ENCODE results near the gene INHBB. TPM values are rescaled to one million over a fixed set of nuclear protein-coding genes. Genes with fewer than 3 reads are reported as not detected.
A peak's percentile ranks its signal among the peaks of the same experiment; 100 is the strongest.

Gene INHBB
- total and polyA plus RNA-seq, 2 of the 4 experiments (the other 2 are of a cell fraction): 0.18 to 0.92 TPM

- Histone ChIP-seq H2AFZ (replicated peaks; ENCODE audit: low read length, poor library complexity) (peak overlapping the region; percentile 94), H4K8ac (ENCODE audit: low read depth in 2 of 2, low read length in 2 of 2) (peak overlapping the region in 1 of 2 experiments; percentile 66; a peak in 1 of 4 replicates), H3K27me3 (ENCODE audit: control insufficient read depth, insufficient read depth, low read length) (peaks cover 10% of the 10 kb centered on the region), H3K9ac (ENCODE audit: low read depth, low read length) (peak overlapping the region; percentile 41), H4K20me1 (ENCODE audit: insufficient read depth, low read length) (no peaks in the 10 kb centered on the region), H3K18ac (ENCODE audit: low read depth, low read length) (no peak overlapping the region), H3K79me1 (ENCODE audit: low read depth in 1 of 2, low read length in 2 of 2) (no peaks in the 10 kb centered on the region), H3K36me3 (ENCODE audit: control insufficient read depth, insufficient read depth, low read length) (no peaks in the 10 kb centered on the region), H2AK5ac (ENCODE audit: low read depth, low read length) (peak overlapping the region; percentile 15; the same call in 1 of the 2 replicates), H3K4me2 (ENCODE audit: low read depth, low read length) (peak overlapping the region; percentile 92), H2BK5ac (ENCODE audit: low read depth, low read length, poor library complexity, severe bottlenecking) (no peak overlapping the region), H3K9me3 (ENCODE audit: control insufficient read depth, insufficient read depth, low read length) (no peaks in the 10 kb centered on the region), H3K23ac (ENCODE audit: low read depth, low read length) (peak overlapping the region; percentile 78), H3K27ac (ENCODE audit: insufficient read depth, low read length) (no peak overlapping the region), H3K4me1 (ENCODE audit: control insufficient read depth, insufficient read depth, low read length) (no peaks in the 10 kb centered on the region; the same call in 1 of the 2 replicates), H4K5ac (ENCODE audit: low read depth, low read length) (no peak overlapping the region), H4K91ac (ENCODE audit: insufficient read depth, low read depth, low read length) (peak overlapping the region; percentile 36; the same call in 1 of the 2 replicates), H3K9me1 (ENCODE audit: insufficient read depth, low read length) (no peaks in the 10 kb centered on the region), H2AK9ac (replicated peaks; ENCODE audit: low read depth, low read length, poor library complexity) (peak overlapping the region; percentile 17), H2BK120ac (ENCODE audit: low read depth, low read length) (peak overlapping the region; percentile 68; the same call in 1 of the 2 replicates), H3K4ac (ENCODE audit: low read depth, low read length) (peak overlapping the region; percentile 57), H3K14ac (replicated peaks; ENCODE audit: low read depth, low read length) (peak overlapping the region; percentile 58), H2BK20ac (ENCODE audit: low read depth, low read length) (peak overlapping the region; percentile 42), H2BK15ac (ENCODE audit: low read depth, low read length) (peak overlapping the region; percentile 33; the same call in 1 of the 3 replicates), H3K4me3 (ENCODE audit: insufficient read depth, low read depth, low read length) (peak overlapping the region; percentile 44), H3K56ac (ENCODE audit: extremely low read depth, insufficient read depth, low read length) (no peak overlapping the region)
- ChIA-PET POLR2A (ENCODE audit: unreplicated experiment) (no interaction called here), CTCF (interaction anchor here (0.6 to 2.0 kb wide), 25 partner anchors 9 to 371 kb away, joined by 3 to 8 read pairs (median 4); no protein-coding TSS in a partner anchor)
- ATAC-seq (ENCODE audit: low read depth): peak; percentile 93
- DNase-seq: peak; percentile 82
- TF ChIP-seq RAD21 (IDR thresholded peaks at IDR 0.05; ENCODE audit: low read length) (peak; percentile 86), POLR2A (IDR thresholded peaks at IDR 0.05; ENCODE audit: low read depth, low read length) (no peak; the same call in 1 of the 2 replicates), SMC3 (IDR thresholded peaks at IDR 0.05; ENCODE audit: low read depth, low read length) (peak; percentile 84), CTCF (conservative IDR thresholded peaks at IDR 0.05; ENCODE audit: low read depth, low read length) (peak; percentile 92), MAZ (IDR thresholded peaks at IDR 0.05; ENCODE audit: borderline replicate concordance, low read depth, low read length) (peak; percentile 55; the same call in 1 of the 2 replicates), RFX5 (IDR thresholded peaks at IDR 0.05; ENCODE audit: low read depth, low read length) (no peak)
- in situ Hi-C loops (cut with MboI; ENCODE audit: low sequenced_read_pairs): no loop called here
- BruUV-seq (replicated peaks): no TSS peak
- intact Hi-C loops (cut with micrococcal nuclease): loop anchor here (1.0 to 2.0 kb wide), 6 partner anchors 60 to 611 kb away; no protein-coding TSS in a partner anchor
- dilution Hi-C loops (cut with HindIII; ENCODE audit: low sequenced_read_pairs, unreplicated experiment): no loop called here
- 2% methylated on average over 12 of the region's 38 CpGs; no CpG with 5 or more reads in 1 of the 2 experiments for WGBS, 2 experiments (ENCODE audit: extremely low coverage in 2 of 2, insufficient read length in 1 of 2)
Observed at GRCh38 chr2:120312860-120313694, 32.9 kb upstream of the INHBB start.

All from IMR-90 (cell line).